ENCODE data around the gene SYT1.

Gene SYT1

GRCh38 chr12:79057540-79057939 lies 193.0 kb downstream of the SYT1 start:
- DNase-seq (ENCODE audit: low read depth) = no peak

GRCh38 chr12:79058342-79058741 lies 193.8 kb downstream of the SYT1 start:
- DNase-seq (ENCODE audit: low read depth) = peak; percentile 76

GRCh38 chr12:79059557-79059956 lies 195.0 kb downstream of the SYT1 start:
- no peak for DNase-seq (ENCODE audit: low read depth)

- DNase-seq (ENCODE audit: low read depth) = no peak
Observed at GRCh38 chr12:79063258-79063657, 198.7 kb downstream of the SYT1 start.

GRCh38 chr12:79067977-79068376 lies 203.4 kb downstream of the SYT1 start:
- DNase-seq (ENCODE audit: low read depth) = no peak

GRCh38 chr12:79069009-79069408 lies 204.4 kb downstream of the SYT1 start:
- no peak for DNase-seq (ENCODE audit: low read depth)

GRCh38 chr12:79071498-79071897 lies 206.9 kb downstream of the SYT1 start:
- DNase-seq (ENCODE audit: low read depth) = no peak

GRCh38 chr12:79073506-79073905 lies 208.9 kb downstream of the SYT1 start:
- DNase-seq (ENCODE audit: low read depth) = no peak

GRCh38 chr12:79082595-79082994 lies 218.0 kb downstream of the SYT1 start:
- no peak for DNase-seq (ENCODE audit: low read depth)

GRCh38 chr12:79083181-79083580 lies 218.6 kb downstream of the SYT1 start:
- DNase-seq (ENCODE audit: low read depth) = peak; percentile 9

GRCh38 chr12:79085106-79085682 lies 220.6 kb downstream of the SYT1 start:
- peak; percentile 11 for DNase-seq (ENCODE audit: low read depth)

GRCh38 chr12:79086541-79087296 lies 222.1 kb downstream of the SYT1 start:
- no peak for DNase-seq (ENCODE audit: low read depth)

GRCh38 chr12:79098530-79098929 lies 234.0 kb downstream of the SYT1 start:
- DNase-seq (ENCODE audit: low read depth) = no peak

- no peak for DNase-seq (ENCODE audit: low read depth)
Observed at GRCh38 chr12:79108962-79109361, 244.4 kb downstream of the SYT1 start.

GRCh38 chr12:79114896-79115295 lies 250.3 kb downstream of the SYT1 start:
- DNase-seq (ENCODE audit: low read depth) = no peak

- DNase-seq (ENCODE audit: low read depth) = no peak
Observed at GRCh38 chr12:79115743-79116142, 251.2 kb downstream of the SYT1 start.

GRCh38 chr12:79119796-79120195 lies 255.2 kb downstream of the SYT1 start:
- no peak for DNase-seq (ENCODE audit: low read depth)

- no peak for DNase-seq (ENCODE audit: low read depth)
Observed at GRCh38 chr12:79121486-79121885, 256.9 kb downstream of the SYT1 start.

GRCh38 chr12:79124385-79124784 lies 259.8 kb downstream of the SYT1 start:
- no peak for DNase-seq (ENCODE audit: low read depth)

- DNase-seq (ENCODE audit: low read depth) = no peak
Observed at GRCh38 chr12:79125358-79125757, 260.8 kb downstream of the SYT1 start.

GRCh38 chr12:79127271-79127751 lies 262.7 kb downstream of the SYT1 start:
- peak; percentile 100 for DNase-seq (ENCODE audit: low read depth)

GRCh38 chr12:79128956-79129355 lies 264.4 kb downstream of the SYT1 start:
- DNase-seq (ENCODE audit: low read depth) = peak; percentile 47

- DNase-seq (ENCODE audit: low read depth) = no peak
Observed at GRCh38 chr12:79138872-79139271, 274.3 kb downstream of the SYT1 start.

GRCh38 chr12:79140711-79141110 lies 276.1 kb downstream of the SYT1 start:
- no peak for DNase-seq (ENCODE audit: low read depth)

All from amniotic epithelial cell (primary cell).